ENCODE measurements around the gene CDH2.

- no peak for TF ChIP-seq CTCF (IDR thresholded peaks at IDR 0.05)
- no peak for TF ChIP-seq EP300 (IDR thresholded peaks at IDR 0.05)
- no peak for TF ChIP-seq POLR2A (IDR thresholded peaks at IDR 0.05)
These were observed 102.9 kb downstream of the CDH2 start for GRCh38 chr18:28074076-28074475.
